H9 (cell line): Measurements from ENCODE around the gene EHD1. TPM values are rescaled to one million over a fixed set of nuclear protein-coding genes. Genes with fewer than 3 reads are reported as not detected.

Experiments
- DNase-seq: peaks from one replicate; pipeline ENCODE4 v3.0.0-alpha.2; 2017
- H2AFZ ChIP-seq: one replicate; pipeline ENCODE4 v1.6.1; 2013; ENCODE audit warnings: mild to moderate bottlenecking, low read length, control low read depth, moderate library complexity
- H2AK5ac ChIP-seq: 2 replicates; pipeline ENCODE4 v1.6.1; 2013; ENCODE audit warnings: low read length, control low read depth, mixed read lengths; ENCODE audit not compliant: insufficient read length
- H2BK120ac ChIP-seq: one replicate; pipeline ENCODE4 v1.6.1; 2013; ENCODE audit warnings: low read depth, mild to moderate bottlenecking, low read length, control low read depth, inconsistent platforms; ENCODE audit not compliant: poor library complexity, severe bottlenecking
- H2BK12ac ChIP-seq: 2 replicates; pipeline ENCODE4 v1.6.1; 2013; ENCODE audit warnings: low read length, control low read depth, mixed read lengths, low read depth; ENCODE audit not compliant: insufficient read length
- H2BK15ac ChIP-seq: 2 replicates; pipeline ENCODE4 v1.6.1; 2013; ENCODE audit warnings: low read depth, low read length, control low read depth
- H2BK20ac ChIP-seq: one replicate; pipeline ENCODE4 v1.6.1; 2013; ENCODE audit warnings: low read depth, mild to moderate bottlenecking, low read length, control low read depth, inconsistent platforms; ENCODE audit not compliant: poor library complexity, severe bottlenecking
- H2BK5ac ChIP-seq: 2 replicates; pipeline ENCODE4 v1.6.1; 2013; ENCODE audit warnings: low read length, control low read depth, mixed read lengths; ENCODE audit not compliant: insufficient read length
- H3K14ac ChIP-seq: 2 replicates; pipeline ENCODE4 v1.6.1; 2013; ENCODE audit warnings: low read length, control low read depth; ENCODE audit not compliant: insufficient read depth
- H3K18ac ChIP-seq: 2 replicates; pipeline ENCODE4 v1.6.1; 2013; ENCODE audit warnings: low read depth, mild to moderate bottlenecking, mixed read lengths, low read length, control low read depth; ENCODE audit not compliant: insufficient read length
- H3K23ac ChIP-seq: 2 replicates; pipeline ENCODE4 v1.6.1; 2013; ENCODE audit warnings: low read length, control low read depth, mixed read lengths, low read depth; ENCODE audit not compliant: insufficient read length
- H3K23me2 ChIP-seq: 2 replicates; pipeline ENCODE4 v1.6.1; 2013; ENCODE audit warnings: low read depth, mild to moderate bottlenecking, mixed read lengths, low read length, control low read depth; ENCODE audit not compliant: insufficient read length, poor library complexity, severe bottlenecking
- H3K27ac ChIP-seq: 2 replicates; pipeline ENCODE4 v1.5.1; 2013; ENCODE audit warnings: low read length, control low read depth, mixed read lengths, low read depth; ENCODE audit not compliant: insufficient read length
- H3K27me3 ChIP-seq: 2 replicates; pipeline ENCODE4 v1.6.1; 2013; ENCODE audit warnings: low read length, control low read depth, inconsistent platforms; ENCODE audit not compliant: insufficient read depth
- H3K4ac ChIP-seq: 2 replicates; pipeline ENCODE4 v1.6.1; 2013; ENCODE audit warnings: low read depth, mild to moderate bottlenecking, control low read depth, inconsistent platforms, low read length, moderate library complexity
- H3K4me1 ChIP-seq: 2 replicates; pipeline ENCODE4 v1.6.1; 2013; ENCODE audit warnings: low read length, control low read depth, inconsistent platforms; ENCODE audit not compliant: insufficient read depth
- H3K4me2 ChIP-seq: 2 replicates; pipeline ENCODE4 v1.6.1; 2013; ENCODE audit warnings: low read length, control low read depth, mixed read lengths; ENCODE audit not compliant: insufficient read length, insufficient read depth
- H3K56ac ChIP-seq: 2 replicates; pipeline ENCODE4 v1.6.1; 2013; ENCODE audit warnings: low read depth, mild to moderate bottlenecking, mixed read lengths, low read length, control low read depth; ENCODE audit not compliant: insufficient read length
- H3K79me1 ChIP-seq: 2 replicates; pipeline ENCODE4 v1.6.1; 2013; ENCODE audit warnings: low read depth, mild to moderate bottlenecking, moderate library complexity, low read length, control low read depth, inconsistent platforms; ENCODE audit not compliant: insufficient read depth, poor library complexity, severe bottlenecking
- H3K79me2 ChIP-seq: 2 replicates; pipeline ENCODE4 v1.6.1; 2013; ENCODE audit warnings: low read length, control low read depth, inconsistent platforms; ENCODE audit not compliant: insufficient read depth
- H3K9ac ChIP-seq: 2 replicates; pipeline ENCODE4 v1.6.1; 2013; ENCODE audit warnings: low read length, control low read depth, mixed read lengths; ENCODE audit not compliant: insufficient read length; ENCODE audit errors: extremely low read depth
- H3K9me3 ChIP-seq: one replicate; pipeline ENCODE4 v1.6.1; 2013; ENCODE audit warnings: low read depth, low read length, inconsistent platforms; ENCODE audit not compliant: control insufficient read depth
- H3T11ph ChIP-seq: one replicate; pipeline ENCODE4 v1.6.1; 2013; ENCODE audit warnings: mild to moderate bottlenecking, low read length, control low read depth, inconsistent platforms
- H4K20me1 ChIP-seq: one replicate; pipeline ENCODE4 v1.6.1; 2013; ENCODE audit not compliant: control insufficient read depth, insufficient read length, insufficient read depth
- H4K5ac ChIP-seq: 2 replicates; pipeline ENCODE4 v1.6.1; 2013; ENCODE audit warnings: low read depth, mild to moderate bottlenecking, mixed read lengths, low read length, control low read depth; ENCODE audit not compliant: insufficient read length
- H4K8ac ChIP-seq: replicated peaks from 2 replicates; pipeline ENCODE4 v1.6.1; 2013; ENCODE audit warnings: low read length, control low read depth, mixed read lengths, low read depth; ENCODE audit not compliant: insufficient read length
- H4K91ac ChIP-seq: 2 replicates; pipeline ENCODE4 v1.6.1; 2013; ENCODE audit warnings: low read depth, mild to moderate bottlenecking, moderate library complexity, mixed read lengths, low read length, control low read depth; ENCODE audit not compliant: insufficient read length
- H3K27ac Mint-ChIP-seq, 3 experiments: 2 replicates in 2 of 3; 3 replicates in 1 of 3; pipeline ENCODE4 v1.8.0; 2020 to 2021; ENCODE audit warnings: mixed read lengths in 3 of 3, mild to moderate bottlenecking in 1 of 3, moderate library complexity in 1 of 3
- H3K27me3 Mint-ChIP-seq: 2 replicates; pipeline ENCODE4 v1.8.0; 2021; ENCODE audit warnings: low read depth, mild to moderate bottlenecking, moderate library complexity, mixed read lengths
- H3K36me3 Mint-ChIP-seq, 3 experiments: 2 replicates in 2 of 3; 3 replicates in 1 of 3; pipeline ENCODE4 v1.8.0; 2020 to 2021; ENCODE audit warnings: low read depth in 3 of 3, mixed read lengths in 3 of 3; ENCODE audit not compliant: insufficient read depth in 1 of 3
- H3K4me1 Mint-ChIP-seq, 2 experiments: 2 replicates each; pipeline ENCODE4 v1.8.0; 2020; ENCODE audit warnings: mixed read lengths in 2 of 2
- H3K4me3 Mint-ChIP-seq, 2 experiments: 2 replicates in 1 of 2; 3 replicates in 1 of 2; pipeline ENCODE4 v1.8.0; 2020 to 2021; ENCODE audit warnings: mild to moderate bottlenecking in 2 of 2, mixed read lengths in 2 of 2, moderate library complexity in 1 of 2
- H3K9me3 Mint-ChIP-seq, 2 experiments: 2 replicates in 1 of 2; 3 replicates in 1 of 2; pipeline ENCODE4 v1.8.0; 2020; ENCODE audit warnings: mild to moderate bottlenecking in 2 of 2, mixed read lengths in 2 of 2, moderate library complexity in 1 of 2
- CTCF ChIP-seq: fragments of 200-600 bp; sonication (generic); conservative IDR thresholded peaks from 3 replicates; pipeline ENCODE4 v1.8.0; 2021; ENCODE audit warnings: antibody characterized with exemption, mild to moderate bottlenecking
- WGBS: extraction: QIAGEN DNeasy Blood & Tissue Kit; methylation state at CpG from one replicate; pipeline ENCODE4 v1.1.7; 2013; ENCODE audit warnings: missing lambda C conversion rate, low lambda C conversion rate, mixed read lengths; ENCODE audit not compliant: insufficient read length; ENCODE audit errors: extremely low coverage; 5-methylcytosine and 5-hydroxymethylcytosine counted together
- total RNA-seq: library from RNA; stranded (reverse); gene quantifications from 2 replicates; pipeline ENCODE4 v1.2.1, GENCODE V29; 2021

The EHD1 gene
- total RNA-seq, 1 experiment from 2014 or later, result 31.0 TPM

- Mint-ChIP-seq H3K36me3 (peaks cover 0 to 43% (median 13%) of the 10 kb centered on the region in 3 experiments; a peak in 5 of 7 replicates), H3K27ac (no peak overlapping the region), H3K27me3 (no peaks in the 10 kb centered on the region; the same call in 1 of the 2 replicates), H3K9me3 (no peaks in the 10 kb centered on the region), H3K4me1 (peaks cover 0 to 2% of the 10 kb centered on the region in 2 experiments; a peak in 2 of 4 replicates), H3K4me3 (no peak overlapping the region)
- no peak overlapping the region for H3K27ac ChIP-seq
- H4K91ac ChIP-seq, result no peak overlapping the region
- no peak overlapping the region for H2AK5ac ChIP-seq
- H3K14ac ChIP-seq, result no peak overlapping the region
- no peak overlapping the region for H2BK5ac ChIP-seq
- H3K23me2 ChIP-seq, result no peaks in the 10 kb centered on the region
- H3K9ac ChIP-seq, result no peak overlapping the region
- no peaks in the 10 kb centered on the region for H4K20me1 ChIP-seq
- no peak overlapping the region for H3K23ac ChIP-seq
- H2BK120ac ChIP-seq, result no peak overlapping the region
- H3K9me3 ChIP-seq, result no peaks in the 10 kb centered on the region
- no peak overlapping the region for H2AFZ ChIP-seq
- H2BK12ac ChIP-seq, result no peak overlapping the region
- no peak overlapping the region for H2BK15ac ChIP-seq
- no peaks in the 10 kb centered on the region for H3K27me3 ChIP-seq
- TF ChIP-seq CTCF, result no peak
- H3K18ac ChIP-seq, result no peak overlapping the region
- DNase-seq, result no peak
- WGBS, result 100% methylated on average over 4 of the region's 11 CpGs
- H3T11ph ChIP-seq, result no peak overlapping the region
- H3K4ac ChIP-seq, result no peak overlapping the region
- no peaks in the 10 kb centered on the region for H3K4me1 ChIP-seq
- no peaks in the 10 kb centered on the region for H3K79me2 ChIP-seq
- no peak overlapping the region for H3K56ac ChIP-seq
- H3K79me1 ChIP-seq, result no peaks in the 10 kb centered on the region
- H3K4me2 ChIP-seq, result no peak overlapping the region
- no peak overlapping the region for H2BK20ac ChIP-seq
- H4K8ac ChIP-seq, result no peak overlapping the region
- no peak overlapping the region for H4K5ac ChIP-seq
These were observed 54.8 kb downstream of the EHD1 start for GRCh38 chr11:64823568-64824119.
